A549 (cell line): ENCODE results near the gene GNAS.

Source experiments
- CTCF ChIP-seq: fragments of >200 bp; sonication (Bioruptor Twin); formaldehyde crosslinking; IDR thresholded peaks from 3 replicates; pipeline ENCODE4 v1.5.1; 2016
- E2F6 ChIP-seq: IDR thresholded peaks from 2 replicates; pipeline ENCODE4 v1.6.1; 2012; ENCODE audit warnings: low read depth, borderline replicate concordance
- JUN ChIP-seq, 2 experiments: fragments of >200 bp; sonication (Bioruptor Twin); formaldehyde crosslinking; IDR thresholded peaks; 2 replicates in 1 of 2; 3 replicates in 1 of 2; pipeline ENCODE4 v1.6.1; 2016 to 2017
- MAZ ChIP-seq: fragments of 150-350 bp; IDR thresholded peaks from 2 replicates; pipeline ENCODE4 v1.6.1; 2014; ENCODE audit warnings: antibody characterized with exemption, low read depth, low read length, borderline replicate concordance
- POLR2A ChIP-seq: IDR thresholded peaks from 2 replicates; pipeline ENCODE4 v1.6.1; 2012; ENCODE audit warnings: mild to moderate bottlenecking, low read length
- POLR2AphosphoS2 ChIP-seq: conservative IDR thresholded peaks from 2 replicates; pipeline ENCODE4 v1.6.1; 2012; ENCODE audit warnings: low read length, improper control_type of control experiment, inconsistent platforms
- RFX5 ChIP-seq: fragments of 450-650 bp; IDR thresholded peaks from 2 replicates; pipeline ENCODE4 v1.7.1; 2014; ENCODE audit warnings: antibody characterized with exemption, mild to moderate bottlenecking, moderate library complexity
- SMC3 ChIP-seq: fragments of >200 bp; sonication (Bioruptor Twin); formaldehyde crosslinking; IDR thresholded peaks from 3 replicates; pipeline ENCODE4 v1.6.1; 2018; ENCODE audit warnings: inconsistent platforms
- ZC3H11A ChIP-seq: fragments of 450-650 bp; IDR thresholded peaks from 2 replicates; pipeline ENCODE4 v1.6.1; 2014; ENCODE audit warnings: antibody characterized with exemption, mild to moderate bottlenecking
- ZNF302 ChIP-seq: fragments of 250-450 bp; sonication (Bioruptor Pico); IDR thresholded peaks from 2 replicates; pipeline ENCODE4 v1.9.0; 2021; ENCODE audit warnings: inconsistent platforms, mild to moderate bottlenecking, moderate library complexity
- TF ChIP-seq, protein P1 (sequence below): IDR thresholded peaks from 2 replicates; pipeline ENCODE4 v1.6.1; 2012
- TF ChIP-seq, protein P2 (sequence below): fragments of >200 bp; sonication (Bioruptor Twin); formaldehyde crosslinking; IDR thresholded peaks from 3 replicates; pipeline ENCODE4 v1.6.1; 2016

DNA sequence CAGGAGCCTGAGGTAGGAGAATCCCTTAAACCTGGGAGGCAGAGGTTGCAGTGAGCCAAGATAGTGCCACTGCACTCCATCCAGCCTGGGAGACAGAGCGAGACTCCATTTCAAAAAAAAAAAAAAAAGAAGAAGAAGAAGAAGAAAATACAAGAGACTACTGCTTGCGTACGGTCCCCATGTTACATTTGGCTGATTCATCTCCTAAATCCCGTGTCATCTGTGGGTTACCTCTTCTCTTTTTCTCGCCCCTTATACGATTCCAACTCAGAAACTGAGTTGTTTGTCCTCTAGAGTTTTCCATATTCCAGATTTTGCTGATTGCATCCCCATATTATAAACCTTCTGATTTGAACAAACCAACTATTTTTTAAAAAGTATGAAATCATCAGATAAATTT is 66.1 kb downstream of the GNAS start:
- TF ChIP-seq, protein P1, sequence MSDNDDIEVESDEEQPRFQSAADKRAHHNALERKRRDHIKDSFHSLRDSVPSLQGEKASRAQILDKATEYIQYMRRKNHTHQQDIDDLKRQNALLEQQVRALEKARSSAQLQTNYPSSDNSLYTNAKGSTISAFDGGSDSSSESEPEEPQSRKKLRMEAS = no peak
- TF ChIP-seq POLR2A (no peak), CTCF (no peak), ZC3H11A (no peak), SMC3 (no peak), ZNF302 (no peak), POLR2AphosphoS2 (no peak), RFX5 (no peak), JUN (IDR thresholded peaks at IDR 0.05) (no peak), E2F6 (no peak), MAZ (no peak)
- TF ChIP-seq, protein P2, sequence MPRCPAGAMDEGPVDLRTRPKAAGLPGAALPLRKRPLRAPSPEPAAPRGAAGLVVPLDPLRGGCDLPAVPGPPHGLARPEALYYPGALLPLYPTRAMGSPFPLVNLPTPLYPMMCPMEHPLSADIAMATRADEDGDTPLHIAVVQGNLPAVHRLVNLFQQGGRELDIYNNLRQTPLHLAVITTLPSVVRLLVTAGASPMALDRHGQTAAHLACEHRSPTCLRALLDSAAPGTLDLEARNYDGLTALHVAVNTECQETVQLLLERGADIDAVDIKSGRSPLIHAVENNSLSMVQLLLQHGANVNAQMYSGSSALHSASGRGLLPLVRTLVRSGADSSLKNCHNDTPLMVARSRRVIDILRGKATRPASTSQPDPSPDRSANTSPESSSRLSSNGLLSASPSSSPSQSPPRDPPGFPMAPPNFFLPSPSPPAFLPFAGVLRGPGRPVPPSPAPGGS = no peak
